RPMI7951 (cell line): ENCODE data around the gene KIN. TPM values are rescaled to one million over a fixed set of nuclear protein-coding genes. Genes with fewer than 3 reads are reported as not detected.
"Not testable (repeated sequence)": the region's sequence is repeated elsewhere in the genome, so short reads cannot be mapped to it uniquely, and the experiment has no call there.

Experiments used
- DNase-seq: peaks from one replicate; pipeline ENCODE4 v3.0.0-alpha.2; 2012; ENCODE audit warnings: low read depth
- total RNA-seq: library from RNA; depleted of rRNA; stranded (reverse); fragments of >200 nt; shearing (Covaris generic); gene quantifications from 2 replicates; pipeline ENCODE4 v1.2.3, GENCODE V29; 2014

Gene KIN
- total RNA-seq, 1 experiment from 2014 or later = 27.5 TPM

- no peak for DNase-seq
Observed at GRCh38 chr10:7794251-7795026, 6.6 kb upstream of the KIN start.

- DNase-seq = peak; percentile 15
Observed at GRCh38 chr10:7792541-7792940, 4.7 kb upstream of the KIN start.

GRCh38 chr10:7789390-7789789 lies 1.6 kb upstream of the KIN start:
- peak; percentile 61 for DNase-seq

DNA sequence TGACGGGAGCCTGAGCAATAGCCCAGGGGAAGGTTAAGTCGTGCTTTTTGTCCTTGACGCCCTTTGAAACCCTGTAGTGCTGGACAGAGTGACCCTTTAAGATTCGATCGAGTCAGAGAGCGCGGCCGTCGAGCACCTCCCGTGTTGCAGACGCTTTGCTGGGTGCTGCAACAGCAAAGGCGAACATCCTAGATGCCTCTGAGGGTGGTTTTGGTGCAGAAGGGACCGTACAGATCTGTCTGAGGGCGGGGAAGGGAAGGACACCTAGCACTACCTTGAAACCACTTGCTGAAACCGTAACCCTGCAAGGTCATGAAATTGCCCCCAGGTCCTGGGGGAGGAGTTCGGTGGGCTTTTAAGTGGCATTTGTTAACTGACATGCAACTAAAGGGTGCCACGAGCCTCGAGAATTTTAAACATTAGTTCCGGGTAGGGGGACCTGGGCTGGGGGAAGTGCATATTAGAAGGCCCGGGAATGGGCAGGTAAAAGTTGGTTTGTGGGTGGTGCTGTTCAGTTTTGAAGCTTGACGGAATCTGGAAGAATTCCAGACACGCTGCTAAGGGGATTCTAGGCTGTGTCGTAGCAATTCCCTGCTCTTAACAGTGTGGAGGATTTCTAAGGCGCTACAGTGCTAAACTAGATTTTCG lies 970 bp upstream of the KIN start:
- peak; percentile 34 for DNase-seq

GRCh38 chr10:7787150-7787856 lies 490 bp downstream of the KIN start:
- DNase-seq = peak; percentile 20

DNA sequence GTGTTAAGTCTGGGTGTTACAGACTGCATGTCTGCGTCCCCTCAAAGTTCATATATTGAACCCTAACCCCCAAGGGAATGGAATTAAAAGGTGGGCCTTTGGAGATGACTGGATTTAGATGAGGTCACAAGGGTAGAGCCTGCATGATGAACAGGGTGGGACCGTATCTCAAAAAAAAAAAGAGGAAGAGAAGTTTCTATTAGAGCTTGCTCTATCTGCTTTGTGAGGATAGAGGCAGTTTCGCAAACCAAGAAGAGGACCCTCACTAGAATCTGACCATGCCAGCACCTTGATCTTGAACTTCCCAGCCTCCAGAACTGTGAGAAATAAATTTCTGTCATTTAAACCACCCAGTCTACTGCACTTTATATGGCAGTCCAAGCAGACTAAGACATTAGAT lies 1.4 kb downstream of the KIN start:
- no peak for DNase-seq

GRCh38 chr10:7782194-7782593 lies 5.6 kb downstream of the KIN start:
- DNase-seq = not testable (repeated sequence)

DNA sequence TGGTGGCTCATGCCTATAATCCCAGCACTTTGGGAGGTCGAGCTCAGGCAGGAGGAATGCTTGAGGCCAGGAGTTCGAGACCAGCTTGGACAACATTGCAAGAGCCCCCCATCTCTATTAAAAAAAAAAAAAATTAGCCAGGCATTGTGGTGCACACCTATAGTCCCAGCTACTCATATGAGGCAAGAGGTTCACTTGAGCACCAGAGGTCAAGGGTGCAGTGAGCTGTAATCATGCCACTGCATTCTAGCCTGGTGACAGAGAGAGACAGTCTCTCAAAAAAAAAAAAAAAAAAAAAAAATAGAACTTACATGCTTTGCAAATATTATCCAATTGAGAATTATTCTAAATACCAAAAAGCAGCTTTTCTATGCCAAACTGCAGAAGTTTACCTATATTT lies 11.0 kb downstream of the KIN start:
- DNase-seq = no peak

DNA sequence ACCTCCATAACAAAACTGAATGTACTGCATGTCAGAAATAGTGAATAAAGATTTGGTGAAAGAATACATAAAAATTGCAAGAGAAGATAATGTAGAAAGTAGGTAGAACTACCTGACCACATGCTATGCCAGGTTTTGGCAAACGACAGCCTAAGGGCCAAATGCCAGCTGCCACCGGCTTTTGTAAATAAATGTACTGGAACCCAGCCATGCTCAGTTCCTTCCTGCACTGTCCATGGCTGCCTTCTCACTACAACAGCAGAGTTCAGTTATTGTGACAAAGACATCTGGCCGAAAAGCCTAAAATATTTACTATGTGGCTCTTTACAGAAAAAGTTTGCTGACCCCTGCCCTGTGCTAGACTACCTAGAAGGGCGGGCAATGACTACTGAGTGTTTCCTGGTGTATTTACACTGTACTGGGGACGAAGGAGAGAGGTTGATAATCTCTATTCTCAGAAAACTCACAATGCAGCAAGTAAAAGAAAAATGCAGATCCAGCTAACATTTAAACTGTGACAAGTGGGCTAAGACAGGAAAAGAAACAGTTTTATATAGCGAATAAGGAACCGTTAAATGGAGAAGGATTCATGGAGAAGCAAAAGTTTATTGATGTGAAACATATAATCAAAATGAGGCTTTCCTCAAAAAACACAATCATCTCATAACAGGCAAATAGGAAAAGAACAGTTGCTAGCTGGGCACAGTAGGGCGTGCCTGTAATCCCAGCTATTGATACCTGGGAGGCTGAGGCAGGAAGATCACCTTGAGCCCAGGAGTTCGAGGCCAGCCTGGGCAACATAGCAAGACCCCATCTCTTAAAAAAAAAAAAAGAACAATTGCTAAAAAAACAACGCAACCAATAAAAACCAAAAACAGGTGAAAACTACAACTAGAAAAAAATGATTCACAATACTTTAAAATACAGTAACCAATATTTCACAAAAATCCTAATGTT lies 13.7 kb downstream of the KIN start:
- DNase-seq = no peak

- no peak for DNase-seq
Observed at GRCh38 chr10:7768417-7768816, 19.4 kb downstream of the KIN start.

- no peak for DNase-seq
Observed at GRCh38 chr10:7767209-7767608, 20.6 kb downstream of the KIN start.

DNA sequence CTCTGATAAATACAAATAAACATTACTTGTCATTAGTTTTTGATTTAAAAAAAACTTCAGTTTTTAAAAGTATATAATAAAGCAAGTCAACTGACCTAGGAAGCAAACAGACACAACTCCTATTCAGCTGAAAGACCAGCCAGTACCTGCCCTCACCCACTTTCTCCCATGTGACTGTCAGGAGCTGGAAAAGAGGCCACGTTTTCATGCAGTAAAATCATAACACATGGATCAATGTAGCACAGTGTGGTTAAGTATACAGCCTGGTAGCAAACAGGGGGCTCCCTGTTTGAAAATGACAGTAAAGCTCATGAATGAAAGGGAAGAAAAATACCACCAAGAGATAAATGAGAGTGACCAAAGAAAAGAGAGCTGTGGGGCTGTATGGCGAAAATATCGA lies 21.6 kb downstream of the KIN start:
- DNase-seq = no peak

GRCh38 chr10:7763929-7764328 lies 23.9 kb downstream of the KIN start:
- no peak for DNase-seq

DNA sequence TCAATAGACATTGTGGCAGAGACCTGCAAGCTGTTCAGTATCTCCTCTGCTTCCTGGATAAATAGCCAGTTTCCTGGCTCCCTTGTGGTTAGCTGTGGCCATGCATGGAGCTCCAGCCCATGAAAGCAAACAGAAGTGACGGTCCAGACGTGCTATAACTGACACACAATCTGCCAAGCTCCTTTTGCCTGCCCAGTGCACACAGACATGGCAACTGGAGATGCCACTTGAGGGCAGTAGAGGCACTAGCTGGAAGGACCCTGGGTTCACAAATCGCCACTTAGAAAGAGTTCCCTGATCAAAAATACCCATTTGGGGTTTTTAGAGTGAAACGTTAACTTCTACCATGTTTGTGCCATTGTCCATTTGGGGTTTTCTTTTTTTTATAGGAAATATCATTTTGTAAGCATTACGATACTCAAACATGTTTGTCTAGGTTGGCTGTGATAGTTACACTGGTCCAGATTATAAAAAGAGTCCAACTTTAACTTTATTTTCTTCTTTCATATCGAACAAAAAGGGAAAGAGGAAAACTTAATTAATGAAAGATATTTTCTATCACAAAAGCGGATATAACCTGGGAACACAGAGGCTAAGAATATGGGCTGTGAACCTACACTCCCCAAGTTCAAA lies 31.3 kb downstream of the KIN start:
- peak; percentile 41 for DNase-seq

GRCh38 chr10:7755103-7755502 lies 32.7 kb downstream of the KIN start:
- DNase-seq = no peak

DNA sequence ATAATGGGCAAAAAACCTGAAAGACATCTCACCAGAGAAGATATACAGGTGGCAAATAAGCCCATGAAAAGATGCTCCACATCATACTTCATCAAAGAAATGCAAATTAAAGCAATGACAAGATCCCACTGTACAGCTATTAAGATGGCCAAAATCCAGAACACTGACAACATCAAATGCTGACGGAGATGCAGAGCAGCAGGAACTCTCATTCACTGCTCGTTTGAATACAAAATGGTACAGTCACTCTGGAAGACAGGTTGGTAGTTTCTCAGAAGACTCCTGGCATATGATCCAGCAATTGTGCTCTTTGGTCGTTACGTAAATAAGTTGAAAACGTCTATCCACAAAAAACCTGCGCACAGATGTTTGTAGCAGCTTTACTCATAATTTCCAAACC lies 35.5 kb downstream of the KIN start:
- DNase-seq = no peak

DNA sequence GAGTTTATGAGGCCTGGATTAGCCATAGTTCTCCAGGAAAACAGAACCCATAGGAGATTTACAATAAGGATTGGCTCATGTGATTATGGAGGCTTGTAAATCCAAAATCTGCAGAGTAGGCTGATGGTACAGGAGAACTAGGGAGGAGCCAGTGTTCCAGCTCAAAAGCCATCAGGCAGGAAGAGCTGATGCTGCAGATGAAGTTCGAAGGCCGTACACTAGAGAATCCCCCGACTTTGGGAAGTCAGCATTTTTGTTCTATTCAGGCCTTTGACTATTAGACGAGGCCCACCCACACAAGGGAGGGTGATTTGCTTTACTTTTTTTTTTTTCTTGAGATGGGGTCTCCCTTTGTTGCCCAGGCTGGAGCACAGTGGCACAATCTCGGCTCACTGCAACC lies 37.6 kb downstream of the KIN start:
- no peak for DNase-seq

DNA sequence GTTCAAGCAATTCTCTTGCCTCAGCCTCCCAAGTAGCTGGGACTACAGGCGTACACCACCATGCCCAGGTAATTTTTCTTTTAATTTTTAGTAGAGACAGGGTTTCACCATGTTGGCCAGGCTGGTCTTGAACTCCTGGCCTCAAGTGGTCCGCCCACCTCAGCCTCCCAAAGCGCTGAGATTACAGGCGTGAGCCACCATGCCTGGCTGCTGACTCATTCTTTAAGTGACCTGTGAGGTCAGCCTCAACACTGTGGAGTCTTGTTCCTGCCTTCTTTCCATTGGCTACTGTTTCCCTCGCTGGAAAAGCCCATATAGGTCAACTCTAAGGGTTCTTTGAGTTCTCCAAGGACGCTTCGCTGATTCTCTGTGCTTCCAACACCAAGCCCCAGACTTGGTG lies 39.2 kb downstream of the KIN start:
- DNase-seq = peak; percentile 7

GRCh38 chr10:7744307-7744706 lies 43.5 kb downstream of the KIN start:
- DNase-seq = no peak

GRCh38 chr10:7738536-7739407 lies 49.0 kb downstream of the KIN start:
- no peak for DNase-seq
